OCI-LY3 (cell line): ENCODE data around the gene IQCM.

Source experiments
- EZH2phosphoT487 ChIP-seq: fragments of 200-600 bp; shearing (Covaris generic); IDR thresholded peaks from 2 replicates; pipeline ENCODE4 v1.6.1; 2018; ENCODE audit warnings: antibody characterized with exemption, mixed run types, low read depth
- TF ChIP-seq, protein P1 (sequence below): fragments of 200-600, 300-600 bp; sonication (generic); IDR thresholded peaks from 2 replicates; pipeline ENCODE4 v1.5.1; 2014; ENCODE audit warnings: antibody characterized with exemption, low read length, low read depth

DNA sequence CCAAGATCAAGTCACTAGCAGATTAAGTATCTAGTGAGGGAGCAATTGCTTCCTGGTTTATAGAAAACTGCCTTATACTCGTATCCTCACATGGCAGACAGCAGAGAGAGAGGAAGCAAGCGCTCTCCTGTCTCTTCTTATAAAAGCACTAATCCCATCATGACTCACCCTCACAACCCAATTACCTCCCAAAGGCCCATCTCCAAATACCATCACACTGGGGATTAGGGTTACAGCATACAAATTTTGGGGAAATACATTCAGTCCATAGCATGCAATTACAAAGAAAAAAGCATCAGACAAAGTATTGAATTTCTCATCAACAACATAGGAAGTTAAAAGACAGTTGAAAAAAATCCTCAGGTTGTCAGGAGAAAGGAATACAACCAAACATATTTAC is 292.6 kb downstream of the IQCM start:
- TF ChIP-seq, protein P1, sequence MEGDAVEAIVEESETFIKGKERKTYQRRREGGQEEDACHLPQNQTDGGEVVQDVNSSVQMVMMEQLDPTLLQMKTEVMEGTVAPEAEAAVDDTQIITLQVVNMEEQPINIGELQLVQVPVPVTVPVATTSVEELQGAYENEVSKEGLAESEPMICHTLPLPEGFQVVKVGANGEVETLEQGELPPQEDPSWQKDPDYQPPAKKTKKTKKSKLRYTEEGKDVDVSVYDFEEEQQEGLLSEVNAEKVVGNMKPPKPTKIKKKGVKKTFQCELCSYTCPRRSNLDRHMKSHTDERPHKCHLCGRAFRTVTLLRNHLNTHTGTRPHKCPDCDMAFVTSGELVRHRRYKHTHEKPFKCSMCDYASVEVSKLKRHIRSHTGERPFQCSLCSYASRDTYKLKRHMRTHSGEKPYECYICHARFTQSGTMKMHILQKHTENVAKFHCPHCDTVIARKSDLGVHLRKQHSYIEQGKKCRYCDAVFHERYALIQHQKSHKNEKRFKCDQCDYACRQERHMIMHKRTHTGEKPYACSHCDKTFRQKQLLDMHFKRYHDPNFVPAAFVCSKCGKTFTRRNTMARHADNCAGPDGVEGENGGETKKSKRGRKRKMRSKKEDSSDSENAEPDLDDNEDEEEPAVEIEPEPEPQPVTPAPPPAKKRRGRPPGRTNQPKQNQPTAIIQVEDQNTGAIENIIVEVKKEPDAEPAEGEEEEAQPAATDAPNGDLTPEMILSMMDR: no peak
- no peak for TF ChIP-seq EZH2phosphoT487
